IPS DF 19.7 (cell line): ENCODE data around the gene HOXA1.

Source experiments
- DNase-seq: peaks from one replicate; pipeline ENCODE4 v3.0.0-alpha.2; 2013; ENCODE audit warnings: low read depth, low spot score

HOXA1 gene

DNA sequence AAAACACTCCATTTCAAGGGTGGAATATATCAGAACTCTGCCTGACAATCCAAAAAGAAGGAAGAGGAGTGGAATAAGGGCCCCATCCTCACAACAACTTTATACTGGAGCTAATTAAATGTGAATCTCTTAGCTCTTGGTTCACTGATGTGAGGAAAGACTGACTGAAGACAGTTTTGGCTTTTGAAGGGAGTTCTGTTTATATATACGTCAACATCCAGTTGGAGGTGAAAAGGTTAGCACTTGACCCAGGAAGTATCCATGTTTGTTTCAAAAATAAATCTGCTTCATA lies 3.0 kb downstream of the HOXA1 start:
- no peak for DNase-seq

GRCh38 chr7:27091941-27092818 lies 3.6 kb downstream of the HOXA1 start:
- DNase-seq, result no peak

- no peak for DNase-seq
Measured at GRCh38 chr7:27091105-27091504, 4.7 kb downstream of the HOXA1 start.

- DNase-seq, result no peak
Measured at GRCh38 chr7:27088002-27088922, 7.5 kb downstream of the HOXA1 start.

- no peak for DNase-seq
Measured at GRCh38 chr7:27083646-27084045, 12.2 kb downstream of the HOXA1 start.

- no peak for DNase-seq
Measured at GRCh38 chr7:27082171-27082570, 13.6 kb downstream of the HOXA1 start.

GRCh38 chr7:27080844-27081436 lies 14.9 kb downstream of the HOXA1 start:
- DNase-seq, result no peak

- DNase-seq, result no peak
Measured at GRCh38 chr7:27079234-27079975, 16.4 kb downstream of the HOXA1 start.

GRCh38 chr7:27078616-27079233 lies 17.1 kb downstream of the HOXA1 start:
- DNase-seq, result no peak

- DNase-seq, result no peak
Measured at GRCh38 chr7:27073076-27073475, 22.7 kb downstream of the HOXA1 start.

GRCh38 chr7:27071622-27072390 lies 24.0 kb downstream of the HOXA1 start:
- no peak for DNase-seq

DNA sequence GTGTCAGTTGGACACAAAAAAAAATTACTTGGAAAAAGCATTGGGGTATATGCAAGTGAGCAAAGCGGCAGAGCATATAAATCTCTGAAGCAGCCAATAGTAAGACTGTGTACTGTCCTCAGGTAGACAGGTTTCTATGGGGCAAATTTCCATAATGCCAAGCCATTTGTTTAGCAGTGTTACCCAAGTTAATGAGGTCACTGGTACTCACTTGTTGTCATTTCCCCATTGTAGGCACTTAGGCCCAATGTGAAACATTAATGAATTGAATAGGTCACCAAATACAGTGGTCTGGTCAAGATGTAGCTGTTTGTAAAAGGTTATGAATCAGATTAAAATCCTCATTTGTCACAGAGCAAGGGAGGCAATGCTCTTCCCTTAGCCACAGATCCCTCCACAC lies 27.5 kb downstream of the HOXA1 start:
- DNase-seq, result no peak

DNA sequence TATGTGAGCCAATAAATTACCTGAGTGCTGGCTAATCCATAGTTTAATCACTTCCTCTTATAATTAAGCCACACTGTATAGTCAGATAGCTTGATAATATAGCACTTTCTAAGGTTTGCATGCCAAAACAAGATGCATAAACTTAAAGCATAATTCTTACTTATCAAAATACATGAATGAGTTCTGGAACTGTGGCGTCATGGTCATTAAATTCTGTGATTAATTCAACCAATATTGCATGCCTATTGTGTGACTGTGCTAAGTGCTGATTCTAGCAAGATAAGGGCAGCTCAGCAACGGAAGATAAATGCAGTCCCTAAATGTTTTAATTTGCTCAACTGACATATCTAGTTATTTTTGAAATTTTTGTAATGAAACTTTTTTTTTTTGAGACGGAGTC lies 29.7 kb downstream of the HOXA1 start:
- no peak for DNase-seq

- DNase-seq, result no peak
Measured at GRCh38 chr7:27065709-27066108, 30.1 kb downstream of the HOXA1 start.

DNA sequence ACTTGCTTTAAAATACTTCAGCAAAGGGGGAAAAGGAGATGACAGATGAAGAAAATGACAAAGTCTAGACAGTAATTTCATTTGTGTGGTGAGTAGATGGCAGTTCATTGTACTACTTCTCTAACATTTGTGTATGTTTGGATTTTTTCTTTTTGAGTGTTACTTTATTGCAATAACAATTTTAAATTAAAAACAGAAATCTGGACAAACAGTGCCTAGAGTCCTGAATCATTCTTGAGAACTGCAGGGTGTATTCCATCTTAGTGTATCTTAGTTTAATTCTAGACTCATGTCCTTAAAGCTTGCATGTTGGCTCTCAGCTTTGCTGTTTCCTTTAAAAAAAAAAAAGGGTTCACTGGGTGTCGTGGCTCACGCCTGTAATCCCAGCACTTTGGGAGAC lies 31.1 kb downstream of the HOXA1 start:
- no peak for DNase-seq

- no peak for DNase-seq
Measured at GRCh38 chr7:27064159-27064558, 31.6 kb downstream of the HOXA1 start.

DNA sequence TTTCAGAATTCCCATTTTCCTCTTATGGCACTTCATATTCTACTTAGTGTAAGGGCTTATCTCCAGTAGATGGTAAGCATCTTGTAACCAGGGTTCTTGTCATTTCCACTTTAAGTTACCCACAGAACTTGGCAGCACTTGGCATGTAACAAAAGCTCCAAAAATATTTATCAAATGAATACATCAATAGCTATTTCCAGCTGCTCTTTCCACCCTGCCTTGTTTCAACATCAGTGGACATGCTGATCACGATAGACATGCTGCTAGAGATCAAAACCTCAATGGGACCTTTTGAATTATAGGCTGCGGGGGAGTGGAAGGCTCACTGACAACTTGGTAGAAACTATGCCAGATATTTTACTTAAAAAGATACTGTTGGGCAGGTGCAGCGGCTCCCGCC lies 32.9 kb downstream of the HOXA1 start:
- no peak for DNase-seq

DNA sequence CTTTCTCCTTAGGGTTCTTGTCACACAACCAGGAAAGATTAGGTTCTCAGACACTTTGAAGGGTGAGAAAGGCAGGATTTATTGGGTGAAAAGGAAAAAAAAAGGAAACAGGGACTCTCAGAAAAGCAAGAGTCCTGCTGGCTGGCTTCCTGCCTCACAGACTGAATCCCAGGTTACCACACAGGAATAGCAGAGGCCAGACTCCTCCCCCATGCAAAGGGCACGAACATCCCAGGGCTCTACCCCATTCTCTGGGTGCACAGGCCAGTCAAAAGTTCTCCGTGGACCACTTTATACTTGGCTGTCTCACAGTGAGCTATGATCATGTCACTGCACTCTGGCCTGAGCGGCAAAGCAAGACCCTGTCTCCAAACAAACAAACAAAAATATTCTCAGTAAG lies 42.6 kb downstream of the HOXA1 start:
- no peak for DNase-seq

- no peak for DNase-seq
Measured at GRCh38 chr7:27051451-27051850, 44.3 kb downstream of the HOXA1 start.

DNA sequence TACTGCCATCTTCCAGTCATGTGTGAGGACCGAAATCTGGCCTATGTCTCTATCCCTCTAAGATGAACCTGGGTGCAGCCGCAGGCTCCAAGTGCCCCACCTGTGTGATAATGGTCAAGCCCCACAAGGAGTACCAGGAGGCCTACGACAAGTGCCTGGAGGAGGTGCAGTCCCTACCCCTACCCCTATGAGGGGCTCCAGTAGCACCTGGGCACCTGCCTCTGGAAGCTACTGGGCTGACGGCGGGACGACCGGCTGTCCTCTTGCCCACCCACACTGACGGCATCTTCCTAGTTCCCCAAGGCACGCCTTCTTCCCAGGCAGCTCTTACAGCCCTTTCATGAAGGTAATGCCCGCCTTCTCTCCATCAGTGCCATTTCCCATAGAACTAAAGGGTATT lies 47.4 kb downstream of the HOXA1 start:
- DNase-seq, result no peak
